Lower leg skin (tissue), 3 donors: ENCODE data around the gene TBX5.

Source experiments
- CTCF ChIP-seq, 3 donors: fragments of 450-650 bp; IDR thresholded peaks; one replicate each; pipeline ENCODE4 v1.5.1; 2016; ENCODE audit warnings: antibody characterized with exemption in 3 of 3, mild to moderate bottlenecking in 3 of 3, moderate library complexity in 2 of 3
- POLR2A ChIP-seq, 2 donors: fragments of 450-650 bp; IDR thresholded peaks; one replicate each; pipeline ENCODE4 v1.6.1; 2016 to 2017; ENCODE audit warnings: antibody characterized with exemption in 2 of 2, mild to moderate bottlenecking in 1 of 2, moderate library complexity in 1 of 2

- TF ChIP-seq CTCF (IDR thresholded peaks at IDR 0.05) = no peak
- no peak for TF ChIP-seq POLR2A (IDR thresholded peaks at IDR 0.05)
These were observed 84.4 kb downstream of the TBX5 start for GRCh38 chr12:114321524-114321923.
